Measurements from ENCODE around the gene CBX4. TPM values are rescaled to one million over a fixed set of nuclear protein-coding genes. Genes with fewer than 3 reads are reported as not detected.
A peak's percentile ranks its signal among the peaks of the same experiment; 100 is the strongest.

CBX4 gene
- total RNA-seq, 1 experiment from 2014 or later, result 6.2 TPM

DNA sequence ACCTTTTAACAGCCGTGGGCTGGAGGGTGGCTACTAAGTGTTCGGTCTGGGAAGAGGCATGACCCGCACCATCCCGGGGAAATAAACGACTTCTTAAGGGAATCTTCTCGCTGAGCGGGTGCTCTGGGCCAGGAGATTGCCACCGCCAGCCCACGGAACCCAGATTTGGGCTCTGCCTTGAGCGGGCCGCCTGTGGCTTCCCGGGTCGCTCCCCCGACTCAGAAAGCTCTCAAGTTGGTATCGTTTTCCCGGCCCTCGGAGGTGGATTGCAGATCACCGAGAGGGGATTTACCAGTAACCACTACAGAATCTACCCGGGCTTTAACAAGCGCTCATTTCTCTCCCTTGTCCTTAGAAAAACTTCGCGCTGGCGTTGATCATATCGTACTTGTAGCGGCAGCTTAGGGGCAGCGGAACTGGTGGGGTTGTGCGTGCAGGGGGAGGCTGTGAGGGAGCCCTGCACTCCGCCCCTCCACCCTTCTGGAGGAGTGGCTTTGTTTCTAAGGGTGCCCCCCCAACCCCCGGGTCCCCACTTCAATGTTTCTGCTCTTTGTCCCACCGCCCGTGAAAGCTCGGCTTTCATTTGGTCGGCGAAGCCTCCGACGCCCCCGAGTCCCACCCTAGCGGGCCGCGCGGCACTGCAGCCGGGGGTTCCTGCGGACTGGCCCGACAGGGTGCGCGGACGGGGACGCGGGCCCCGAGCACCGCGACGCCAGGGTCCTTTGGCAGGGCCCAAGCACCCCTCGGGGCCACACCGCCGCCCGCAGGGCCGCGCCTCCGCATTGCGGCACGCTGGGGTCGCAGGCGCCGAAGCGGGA, 3.6 kb upstream of the CBX4 start:
- DNase-seq, result no peak
- H2BK5ac ChIP-seq (ENCODE audit: insufficient read length, low read length), result no peak overlapping the region
- peak overlapping the region; percentile 68 for H3K4me2 ChIP-seq (ENCODE audit: insufficient read depth, insufficient read length, low read length)
- Mint-ChIP-seq H3K4me1 (peaks cover 20 to 24% of the 10 kb centered on the region in 2 experiments), H3K4me3 (peak overlapping the region in 1 of 2 experiments; percentile 31; a peak in 1 of 5 replicates), H3K9me3 (peaks cover 2 to 5% of the 10 kb centered on the region in 2 experiments; a peak in 1 of 5 replicates), H3K27ac (no peak overlapping the region), H3K27me3 (ENCODE audit: low read depth) (peaks cover 88% of the 10 kb centered on the region), H3K36me3 (ENCODE audit: insufficient read depth in 1 of 3, low read depth in 3 of 3) (no peaks in the 10 kb centered on the region; a peak in 1 of 7 replicates)
- no peak overlapping the region for H4K5ac ChIP-seq (ENCODE audit: insufficient read length, low read depth, low read length)
- H2BK20ac ChIP-seq (ENCODE audit: low read depth, low read length, poor library complexity, severe bottlenecking), result no peak overlapping the region
- H3K56ac ChIP-seq (ENCODE audit: insufficient read length, low read depth, low read length), result no peak overlapping the region
- H3K79me1 ChIP-seq (ENCODE audit: insufficient read depth, low read depth, low read length, poor library complexity, severe bottlenecking), result no peaks in the 10 kb centered on the region
- H4K20me1 ChIP-seq (ENCODE audit: control insufficient read depth, insufficient read depth, insufficient read length), result no peaks in the 10 kb centered on the region
- no peak overlapping the region for H3K14ac ChIP-seq (ENCODE audit: insufficient read depth, low read length)
- no CpG with 5 or more reads among the region's 66 CpGs for WGBS (ENCODE audit: extremely low coverage, insufficient read length, low lambda C conversion rate)
- no peak overlapping the region for H4K8ac ChIP-seq (replicated peaks; ENCODE audit: insufficient read length, low read depth, low read length)
- H3K23me2 ChIP-seq (ENCODE audit: insufficient read length, low read depth, low read length, poor library complexity, severe bottlenecking), result peaks cover 25% of the 10 kb centered on the region
- no peaks in the 10 kb centered on the region for H3K79me2 ChIP-seq (ENCODE audit: insufficient read depth, low read length)
- H2BK15ac ChIP-seq (ENCODE audit: low read depth, low read length), result no peak overlapping the region
- no peak overlapping the region for H2BK12ac ChIP-seq (ENCODE audit: insufficient read length, low read depth, low read length)
- peaks cover 58% of the 10 kb centered on the region for H3K27me3 ChIP-seq (ENCODE audit: insufficient read depth, low read length)
- H3K4me1 ChIP-seq (ENCODE audit: insufficient read depth, low read length), result no peaks in the 10 kb centered on the region
- H2AK5ac ChIP-seq (ENCODE audit: insufficient read length, low read length), result no peak overlapping the region
- H3K4ac ChIP-seq (ENCODE audit: low read depth, low read length), result no peak overlapping the region
- H2BK120ac ChIP-seq (ENCODE audit: low read depth, low read length, poor library complexity, severe bottlenecking), result no peak overlapping the region
- TF ChIP-seq CTCF (conservative IDR thresholded peaks at IDR 0.05), result peak; percentile 26; the same call in 1 of the 3 replicates
- H3T11ph ChIP-seq (ENCODE audit: low read length), result no peak overlapping the region
- no peaks in the 10 kb centered on the region for H3K9me3 ChIP-seq (ENCODE audit: control insufficient read depth, low read depth, low read length)
- no peak overlapping the region for H2AFZ ChIP-seq (ENCODE audit: low read length)
- H3K23ac ChIP-seq (ENCODE audit: insufficient read length, low read depth, low read length), result no peak overlapping the region
- H3K18ac ChIP-seq (ENCODE audit: insufficient read length, low read depth, low read length), result no peak overlapping the region
- no peak overlapping the region for H4K91ac ChIP-seq (ENCODE audit: insufficient read length, low read depth, low read length)
- H3K27ac ChIP-seq (ENCODE audit: insufficient read length, low read depth, low read length), result no peak overlapping the region
- no peak overlapping the region for H3K9ac ChIP-seq (ENCODE audit: extremely low read depth, insufficient read length, low read length)

Data from H9 (cell line).